HG03442 (cell line): Measurements from ENCODE around the gene LAGE3.

Source experiments
- ATAC-seq: cut with Tn5 transposase; IDR thresholded peaks from one replicate; pipeline ENCODE4 v1.9.1; 2021; ENCODE audit warnings: mild to moderate bottlenecking, moderate library complexity; ENCODE audit not compliant: unreplicated experiment

Gene LAGE3

DNA sequence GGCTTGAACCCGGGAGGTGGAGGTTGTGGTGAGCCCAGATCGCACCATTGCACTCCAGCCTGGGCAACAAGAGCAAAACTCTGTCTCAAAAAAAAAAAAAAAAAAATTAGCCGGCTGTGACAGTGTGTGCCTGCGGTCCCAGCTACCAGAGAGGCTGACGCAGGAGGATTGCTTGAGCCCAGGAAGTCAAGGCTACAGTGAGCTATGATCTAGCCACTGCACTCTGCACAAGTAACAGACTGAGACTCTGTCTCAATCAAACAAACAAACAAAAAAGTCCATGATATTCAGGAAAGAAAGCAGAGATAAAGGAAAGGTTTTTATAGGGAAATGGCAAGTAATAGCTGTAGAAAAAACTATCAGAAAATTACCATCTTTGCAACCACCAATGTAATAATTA, 2.1 kb upstream of the LAGE3 start:
- no peak for ATAC-seq

DNA sequence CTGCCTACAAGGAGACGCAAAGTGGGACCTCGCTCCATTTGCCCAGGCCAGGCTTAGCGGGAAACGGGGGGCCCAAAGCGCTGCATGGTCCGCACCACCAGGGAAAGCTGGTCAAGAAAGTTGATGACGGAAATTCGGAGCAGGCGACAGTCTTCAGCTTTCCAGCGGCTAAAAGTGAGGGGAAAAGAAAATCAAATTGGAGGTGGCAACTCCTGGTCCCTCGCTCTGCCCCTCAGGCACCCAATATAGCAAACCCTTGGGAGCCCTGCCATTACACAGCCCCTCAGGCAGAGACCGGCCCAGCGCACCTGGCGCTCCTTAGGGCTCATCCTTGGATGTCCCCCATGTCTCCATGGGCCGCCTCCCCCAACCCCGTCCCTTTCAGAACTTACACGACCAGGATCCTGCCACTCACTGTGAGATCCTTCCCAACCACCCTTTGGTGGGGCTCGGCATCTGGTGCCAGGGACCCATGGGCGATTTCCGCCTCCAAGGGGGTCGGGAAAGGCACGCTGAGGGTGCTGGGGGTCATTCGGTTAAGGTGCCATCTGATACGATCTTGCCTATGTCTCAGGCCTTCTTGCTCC, 1.1 kb downstream of the LAGE3 start:
- no peak for ATAC-seq

DNA sequence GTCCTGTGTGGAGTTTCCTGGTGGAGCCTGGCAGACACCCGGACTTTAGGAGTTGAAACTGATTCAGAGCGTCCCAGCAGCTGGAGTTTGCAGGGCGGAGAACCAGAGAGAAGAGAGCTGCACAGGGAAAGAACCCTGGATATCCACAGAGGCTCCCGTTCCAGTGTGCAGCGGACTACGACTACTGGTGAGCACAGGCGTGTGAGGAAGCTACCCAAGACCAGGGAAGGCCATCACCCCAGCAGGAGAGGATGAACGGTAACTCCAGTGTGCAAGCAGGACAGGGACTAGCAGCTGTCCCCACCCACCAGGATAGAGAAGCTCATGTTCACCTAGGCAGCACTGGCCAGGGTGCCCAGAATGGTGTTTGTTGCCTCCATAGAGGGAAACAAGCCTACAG, 2.3 kb downstream of the LAGE3 start:
- ATAC-seq: no peak

DNA sequence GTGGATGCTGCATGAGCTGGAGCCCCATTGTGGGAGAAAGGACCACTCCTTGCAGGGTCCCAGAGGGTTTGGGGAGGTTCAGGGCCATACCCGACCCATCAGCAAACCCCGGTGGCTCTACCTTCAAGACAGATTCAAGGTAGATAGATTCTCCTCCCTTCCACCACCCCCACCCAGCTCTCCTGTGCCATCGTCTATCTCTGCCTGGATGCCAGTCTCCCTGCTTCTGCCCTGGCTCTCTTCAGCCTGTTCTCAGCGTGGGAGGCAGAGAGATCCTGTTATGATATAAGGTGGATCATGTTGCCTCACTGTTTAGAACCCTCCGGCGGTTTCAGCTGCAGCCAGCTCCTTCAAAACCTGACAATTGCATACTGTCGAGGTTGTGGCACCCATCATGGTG, 5.4 kb downstream of the LAGE3 start:
- ATAC-seq: no peak

DNA sequence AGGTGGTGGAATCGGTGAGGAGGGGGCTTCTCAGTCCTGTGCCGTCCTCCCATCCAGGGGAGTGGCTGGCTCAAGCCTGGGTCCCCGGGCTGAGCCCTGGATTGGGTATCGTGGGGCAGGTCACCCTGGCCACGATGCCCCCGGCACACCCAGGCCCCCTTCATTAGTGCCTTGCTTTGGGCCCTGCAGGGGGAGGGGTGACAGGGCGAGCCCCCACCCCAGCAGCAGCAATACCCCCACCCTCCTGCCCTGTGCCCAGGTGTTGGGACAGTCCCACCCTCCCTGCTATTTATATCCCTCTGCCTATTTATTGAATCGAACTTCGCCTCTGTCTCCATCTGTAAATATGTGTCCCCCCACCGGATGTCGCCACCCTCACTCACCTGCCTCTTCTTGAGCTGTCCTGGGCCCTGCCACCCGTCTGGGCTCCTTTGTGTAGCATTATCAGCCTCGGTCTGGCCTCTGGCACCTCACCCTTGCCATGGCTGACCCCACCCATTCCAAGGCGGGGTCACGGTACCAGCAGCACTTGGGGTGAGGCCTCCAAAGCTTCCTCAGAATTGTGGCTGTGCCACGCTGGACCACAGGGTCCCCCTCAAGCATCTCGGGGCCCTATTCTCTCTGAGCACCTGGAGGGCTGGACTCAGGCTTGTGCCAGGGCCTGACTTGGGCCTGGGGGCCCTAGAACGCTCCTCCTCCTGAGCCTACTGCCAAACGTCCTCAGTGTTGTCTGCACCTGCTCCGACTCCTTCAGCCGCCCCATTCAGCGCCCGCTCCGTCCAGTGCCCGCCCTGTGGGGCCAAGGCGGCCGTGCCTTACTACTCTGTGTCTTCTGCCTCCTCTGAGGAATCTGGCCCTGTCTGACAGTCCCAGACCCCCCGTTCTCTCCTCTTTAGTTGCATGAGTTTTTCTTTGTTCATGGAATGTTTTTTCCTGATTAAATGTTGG, 6.1 kb downstream of the LAGE3 start:
- ATAC-seq: no peak

DNA sequence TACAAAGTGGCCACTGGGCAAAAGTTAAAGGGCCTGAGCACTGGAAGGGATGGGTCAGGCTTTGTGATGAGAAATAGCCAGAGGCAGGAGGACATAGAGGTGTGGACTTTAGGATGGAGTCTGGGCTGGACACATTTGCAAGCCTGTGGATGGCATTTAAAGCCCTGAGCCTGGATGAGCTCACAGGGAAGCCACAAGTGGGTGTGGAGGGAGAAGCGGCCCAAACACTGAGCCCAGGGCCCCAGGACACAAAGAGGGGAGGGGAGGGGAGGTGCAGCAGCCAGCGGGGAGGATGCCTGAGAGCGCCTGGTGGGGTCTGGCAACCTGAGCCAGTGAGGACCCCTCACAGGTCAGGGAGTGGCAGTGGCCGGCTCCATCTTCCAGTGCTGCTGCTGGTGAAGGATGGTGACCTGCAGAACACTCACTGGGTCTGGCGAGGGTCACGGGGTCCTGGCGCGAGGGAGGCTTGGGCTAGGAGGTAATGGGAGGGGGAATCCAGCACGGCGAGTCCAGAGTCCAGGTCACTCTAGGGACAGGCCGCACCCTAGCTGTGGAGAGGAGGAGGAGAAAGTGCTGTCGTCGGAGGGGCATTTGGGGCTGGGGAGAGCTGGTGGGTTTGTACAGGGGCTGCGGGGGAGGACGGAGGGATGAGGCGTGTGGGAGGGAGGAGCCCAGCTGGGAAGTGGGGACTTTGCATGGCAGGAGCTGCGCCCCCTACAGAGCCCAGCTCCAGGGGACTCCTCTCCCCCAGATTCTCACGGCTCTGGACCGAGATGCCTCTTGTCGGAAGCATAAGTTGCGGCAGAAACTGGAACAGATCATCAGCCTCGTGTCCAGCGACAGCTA, 7.0 kb downstream of the LAGE3 start:
- no peak for ATAC-seq

DNA sequence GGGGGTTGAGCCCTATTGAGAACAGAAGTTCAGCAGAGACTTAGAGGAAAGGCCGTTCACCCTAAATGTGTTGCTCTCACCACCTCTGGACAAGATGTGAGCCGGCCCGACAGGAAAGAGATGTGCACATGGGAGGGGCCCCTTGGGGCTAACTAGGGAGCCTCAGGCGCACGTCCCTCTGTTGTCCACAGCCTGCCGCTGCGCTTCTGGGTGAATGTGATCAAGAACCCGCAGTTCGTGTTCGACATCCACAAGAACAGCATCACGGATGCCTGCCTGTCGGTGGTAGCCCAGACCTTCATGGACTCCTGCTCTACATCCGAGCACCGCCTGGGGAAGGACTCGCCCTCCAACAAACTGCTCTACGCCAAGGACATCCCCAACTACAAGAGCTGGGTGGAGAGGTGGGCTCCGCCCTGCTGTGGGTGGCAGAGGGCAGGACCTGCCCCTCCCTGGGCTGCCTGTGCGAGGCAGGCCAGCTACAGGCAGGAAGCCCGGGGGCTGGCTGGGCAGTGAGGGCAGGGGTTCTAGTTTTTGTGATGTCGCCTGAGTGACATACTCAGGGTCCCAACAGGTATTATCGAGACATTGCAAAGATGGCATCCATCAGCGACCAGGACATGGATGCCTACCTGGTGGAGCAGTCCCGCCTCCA, 8.0 kb downstream of the LAGE3 start:
- no peak for ATAC-seq

DNA sequence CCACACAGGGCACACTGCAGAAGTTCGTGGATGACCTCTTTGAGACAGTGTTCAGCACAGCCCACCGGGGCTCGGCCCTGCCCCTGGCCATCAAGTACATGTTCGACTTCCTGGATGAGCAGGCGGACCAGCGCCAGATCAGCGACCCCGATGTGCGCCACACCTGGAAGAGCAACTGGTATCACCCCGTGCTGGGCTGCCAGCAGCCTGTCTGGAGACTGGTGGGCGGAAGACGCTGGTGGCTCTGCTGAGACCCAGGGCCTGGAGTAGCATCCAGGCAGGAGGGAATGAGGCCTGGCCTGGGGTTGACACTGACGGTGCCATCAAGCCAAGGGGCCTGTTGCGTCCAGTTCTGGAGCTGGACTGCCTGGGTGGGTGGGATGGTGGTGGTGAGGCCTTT, 8.6 kb downstream of the LAGE3 start:
- ATAC-seq: no peak

DNA sequence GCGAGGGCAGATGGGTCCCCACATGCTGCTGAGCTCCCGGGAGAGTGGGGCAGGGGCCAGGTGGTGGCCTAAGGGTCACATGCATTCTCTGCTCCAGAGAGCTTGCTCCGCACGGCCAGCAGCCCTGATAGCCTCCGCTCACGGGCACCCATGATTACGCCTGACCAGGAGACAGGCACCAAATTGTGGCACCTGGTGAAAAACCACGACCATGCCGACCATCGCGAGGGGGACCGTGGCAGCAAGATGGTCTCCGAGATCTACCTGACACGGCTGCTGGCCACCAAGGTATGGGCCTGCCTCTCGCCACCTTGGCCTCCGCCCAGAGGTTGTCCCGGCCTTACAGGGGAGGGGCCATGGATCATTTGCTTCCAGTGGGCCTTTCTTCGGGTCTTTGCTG, 9.2 kb downstream of the LAGE3 start:
- ATAC-seq: no peak

DNA sequence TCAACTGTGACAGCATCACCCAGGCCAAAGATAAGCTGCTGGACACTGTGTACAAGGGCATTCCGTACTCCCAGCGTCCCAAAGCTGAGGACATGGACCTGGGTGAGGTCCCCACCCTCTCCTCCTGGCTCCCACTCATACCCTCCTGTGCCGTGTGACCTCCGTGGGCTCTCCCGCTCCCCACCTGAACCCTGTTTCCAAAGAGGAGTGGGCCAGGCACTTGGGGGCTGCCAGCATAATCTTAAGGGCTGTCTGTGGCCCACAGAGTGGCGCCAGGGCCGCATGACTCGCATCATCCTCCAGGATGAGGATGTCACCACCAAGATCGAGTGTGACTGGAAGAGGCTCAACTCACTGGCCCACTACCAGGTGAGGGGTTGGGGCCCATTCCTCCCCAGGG, 10.0 kb downstream of the LAGE3 start:
- no peak for ATAC-seq

DNA sequence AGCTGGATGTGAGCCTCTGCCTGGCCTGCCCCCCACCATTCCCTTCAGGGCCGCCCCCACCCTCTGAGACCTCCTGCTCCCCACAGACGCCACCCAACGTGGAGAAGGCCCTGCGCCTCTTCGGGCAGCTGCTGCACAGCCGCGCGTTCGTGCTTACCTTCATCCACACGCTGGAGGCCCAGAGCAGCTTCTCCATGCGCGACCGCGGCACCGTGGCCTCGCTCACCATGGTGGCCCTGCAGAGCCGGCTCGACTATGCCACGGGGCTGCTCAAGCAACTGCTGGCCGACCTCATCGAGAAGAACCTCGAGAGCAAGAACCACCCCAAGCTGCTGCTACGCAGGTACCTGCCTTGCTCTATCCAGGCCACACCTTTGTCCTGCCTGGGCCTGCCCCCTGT, 10.9 kb downstream of the LAGE3 start:
- ATAC-seq: no peak

DNA sequence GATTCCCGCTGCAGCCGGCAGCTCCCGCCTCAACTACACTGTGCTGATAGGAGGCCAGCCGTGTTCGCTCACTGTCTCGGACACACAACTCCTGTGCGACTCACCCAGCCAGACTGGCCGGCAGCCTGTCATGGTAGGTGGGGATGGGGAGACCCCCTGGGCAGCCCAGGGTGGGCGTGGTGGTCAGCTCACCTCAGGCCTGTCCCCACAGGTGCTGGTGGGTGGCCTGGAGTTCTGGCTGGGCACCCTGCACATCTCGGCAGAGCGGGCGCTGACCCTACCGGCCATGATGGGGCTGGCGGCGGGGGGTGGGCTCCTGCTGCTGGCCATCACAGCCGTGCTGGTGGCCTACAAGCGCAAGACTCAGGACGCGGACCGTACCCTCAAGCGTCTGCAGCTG, 11.5 kb downstream of the LAGE3 start:
- no peak for ATAC-seq

DNA sequence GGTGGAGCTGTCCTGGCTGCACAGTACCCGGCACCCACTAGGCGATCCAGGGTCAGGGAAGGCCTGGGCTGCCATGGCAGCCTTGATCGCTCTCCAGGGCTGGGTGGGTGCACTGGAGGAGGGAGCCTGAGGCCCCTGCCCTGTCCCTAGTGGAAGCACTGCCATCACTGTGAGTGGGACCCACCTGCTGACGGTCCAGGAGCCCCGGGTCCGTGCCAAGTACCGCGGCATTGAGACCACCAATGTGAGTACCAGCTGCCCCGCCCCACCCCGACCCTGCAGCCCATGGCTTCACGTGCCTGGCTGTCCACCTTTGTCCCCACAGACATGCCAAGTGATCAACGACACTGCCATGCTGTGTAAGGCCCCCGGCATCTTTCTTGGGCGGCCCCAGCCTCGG, 12.2 kb downstream of the LAGE3 start:
- ATAC-seq: no peak

DNA sequence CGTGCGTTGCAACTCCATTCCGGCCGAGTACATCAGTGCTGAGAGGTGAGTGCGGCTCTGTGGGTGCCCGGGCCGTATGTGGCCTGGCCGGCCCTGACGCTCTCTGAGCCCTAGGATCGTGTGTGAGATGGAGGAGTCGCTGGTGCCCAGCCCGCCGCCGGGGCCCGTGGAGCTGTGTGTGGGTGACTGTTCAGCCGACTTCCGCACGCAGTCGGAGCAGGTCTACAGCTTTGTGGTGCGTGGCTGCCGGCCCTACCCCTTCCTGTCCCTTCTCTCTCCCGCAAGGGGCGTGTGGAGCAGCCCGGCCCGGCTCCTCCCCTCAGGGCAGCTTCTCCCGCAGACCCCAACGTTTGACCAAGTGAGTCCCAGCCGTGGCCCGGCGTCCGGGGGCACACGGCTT, 13.0 kb downstream of the LAGE3 start:
- ATAC-seq: no peak

DNA sequence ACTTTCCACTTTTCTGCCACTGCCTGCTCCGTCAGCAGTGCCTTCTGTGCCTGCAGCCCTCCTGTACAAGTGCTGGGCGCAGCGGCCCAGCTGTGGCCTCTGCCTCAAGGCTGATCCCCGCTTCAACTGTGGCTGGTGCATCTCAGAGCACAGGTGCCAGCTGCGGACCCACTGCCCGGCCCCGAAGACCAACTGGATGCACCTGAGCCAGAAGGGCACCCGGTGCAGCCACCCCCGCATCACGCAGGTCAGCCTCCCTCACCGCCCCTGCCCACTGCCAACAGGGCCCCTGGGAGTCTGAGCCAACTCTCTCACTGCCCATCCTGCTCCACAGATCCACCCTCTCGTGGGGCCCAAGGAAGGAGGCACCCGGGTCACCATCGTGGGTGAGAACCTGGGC, 13.5 kb downstream of the LAGE3 start:
- no peak for ATAC-seq

DNA sequence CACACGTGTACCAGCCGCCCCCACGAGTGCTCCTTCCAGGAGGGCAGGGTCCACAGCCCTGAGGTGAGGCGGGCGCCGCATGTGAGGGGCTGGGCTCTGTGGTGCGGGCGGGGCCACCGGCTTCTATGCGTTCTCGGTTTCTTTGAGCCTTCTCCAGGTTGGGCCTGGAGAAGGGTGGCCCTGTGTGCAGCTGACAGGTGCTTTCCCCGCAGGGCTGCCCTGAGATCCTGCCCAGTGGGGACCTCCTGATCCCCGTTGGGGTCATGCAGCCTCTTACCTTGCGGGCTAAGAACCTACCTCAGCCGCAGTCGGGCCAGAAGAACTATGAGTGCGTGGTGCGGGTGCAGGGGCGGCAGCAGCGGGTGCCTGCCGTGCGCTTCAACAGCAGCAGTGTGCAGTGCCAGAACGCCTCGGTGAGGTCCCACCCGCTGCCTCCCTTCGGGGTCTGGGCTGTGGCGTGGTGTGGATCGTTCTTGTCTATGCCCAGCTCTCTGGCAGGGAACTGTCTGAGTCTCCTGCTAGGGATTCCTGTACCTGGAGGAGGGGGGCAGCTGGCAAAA, 14.2 kb downstream of the LAGE3 start:
- ATAC-seq: no peak

DNA sequence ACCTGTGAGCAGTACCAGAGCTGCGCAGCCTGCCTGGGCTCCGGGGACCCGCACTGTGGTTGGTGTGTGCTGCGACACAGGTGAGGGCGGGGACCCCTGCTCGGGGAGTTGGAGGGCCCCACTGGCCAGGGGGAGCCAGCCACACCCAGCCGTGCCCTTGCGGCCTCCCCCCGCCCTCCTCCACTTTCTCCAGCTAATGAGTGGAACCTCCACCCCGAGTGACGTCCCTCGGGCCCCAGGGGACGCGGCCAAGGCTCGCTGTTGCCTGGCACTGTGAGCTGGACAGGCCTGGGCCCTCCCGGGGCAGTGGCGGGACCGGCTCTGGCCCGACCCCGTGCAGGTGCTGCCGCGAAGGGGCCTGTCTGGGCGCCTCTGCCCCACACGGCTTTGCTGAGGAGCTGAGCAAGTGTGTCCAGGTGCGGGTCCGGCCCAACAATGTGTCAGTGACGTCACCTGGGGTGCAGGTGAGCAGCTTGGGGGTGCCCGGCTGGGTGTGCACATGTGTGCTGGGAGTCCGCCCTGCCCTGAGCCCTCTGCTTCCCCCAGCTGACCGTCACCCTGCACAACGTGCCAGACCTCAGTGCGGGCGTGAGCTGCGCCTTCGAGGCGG, 15.4 kb downstream of the LAGE3 start:
- no peak for ATAC-seq

DNA sequence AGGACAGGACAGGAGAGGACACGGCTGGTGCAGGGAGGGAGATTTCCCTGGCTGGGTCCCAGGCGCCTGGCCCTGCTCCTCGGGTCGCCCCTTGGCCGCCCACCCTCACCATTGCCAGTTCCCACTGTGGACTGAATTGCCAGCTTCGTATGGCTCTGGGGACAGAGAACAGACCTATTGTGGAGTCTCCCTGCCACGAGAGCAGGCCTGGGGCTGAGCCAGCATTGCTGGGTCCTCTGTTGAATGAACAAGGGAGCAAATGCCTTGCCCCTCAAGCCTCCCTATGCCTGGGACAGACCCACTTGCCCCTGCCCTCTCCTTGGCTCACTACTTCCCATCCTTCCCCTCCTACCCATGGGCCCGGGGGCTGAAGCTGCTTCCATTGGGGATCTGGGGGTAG, 16.7 kb downstream of the LAGE3 start:
- ATAC-seq: no peak

DNA sequence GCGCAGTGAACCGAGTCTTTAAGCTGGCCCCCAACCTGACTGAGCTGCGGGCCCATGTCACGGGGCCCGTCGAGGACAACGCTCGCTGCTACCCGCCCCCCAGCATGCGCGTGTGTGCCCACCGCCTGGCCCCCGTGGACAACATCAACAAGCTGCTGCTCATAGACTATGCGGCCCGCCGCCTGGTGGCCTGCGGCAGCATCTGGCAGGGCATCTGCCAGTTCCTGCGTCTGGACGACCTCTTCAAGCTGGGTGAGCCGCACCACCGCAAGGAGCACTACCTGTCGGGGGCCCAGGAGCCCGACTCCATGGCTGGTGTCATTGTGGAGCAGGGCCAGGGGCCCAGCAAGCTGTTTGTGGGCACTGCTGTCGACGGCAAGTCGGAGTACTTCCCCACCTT, 18.8 kb downstream of the LAGE3 start:
- ATAC-seq: no peak

DNA sequence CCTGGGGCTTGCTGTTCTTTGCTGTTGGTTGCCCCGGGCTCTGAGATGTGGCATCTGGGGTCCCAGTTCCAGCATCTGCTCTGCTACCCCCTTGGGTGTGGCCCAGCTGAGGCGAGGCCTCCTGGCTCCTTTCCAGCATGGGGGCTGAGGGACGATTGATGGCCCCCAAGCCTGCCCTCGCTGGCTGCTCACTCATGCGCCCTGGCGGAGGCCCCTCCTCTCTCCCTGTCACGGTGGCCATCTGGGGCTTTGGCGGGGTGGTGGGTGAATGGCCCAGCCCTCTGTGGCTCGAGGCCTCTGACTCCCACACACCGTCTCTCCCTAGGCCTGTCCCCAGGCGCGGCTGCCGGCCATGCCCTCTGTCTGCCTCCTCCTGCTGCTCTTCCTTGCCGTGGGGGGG, 19.2 kb downstream of the LAGE3 start:
- ATAC-seq: no peak
